Brain pericyte (primary cell): Measurements from ENCODE around the gene SWAP70.

Experiments used
- DNase-seq: peaks from one replicate; pipeline ENCODE4 v3.0.0-alpha.2; 2012; ENCODE audit warnings: low read depth, low spot score

Gene SWAP70

DNA sequence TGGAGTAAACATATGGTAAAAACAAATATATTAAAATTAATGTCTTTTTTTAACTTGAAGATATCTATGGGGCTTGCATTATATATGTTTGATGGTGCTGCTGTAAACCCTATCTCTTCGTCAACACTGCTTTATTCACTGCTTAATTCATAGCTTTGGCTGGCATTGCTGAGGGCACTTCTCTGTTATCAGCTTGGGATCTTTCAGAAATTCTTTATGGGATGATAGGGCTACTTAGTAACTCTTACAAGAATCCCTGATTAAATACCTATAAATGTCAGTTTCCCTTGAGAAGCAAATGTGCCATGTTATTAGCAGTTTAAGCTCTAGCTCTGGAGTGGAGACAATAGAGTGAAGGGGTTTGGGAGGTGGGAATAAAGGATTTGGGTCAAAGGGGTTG lies 112.3 kb downstream of the SWAP70 start:
- DNase-seq: no peak

DNA sequence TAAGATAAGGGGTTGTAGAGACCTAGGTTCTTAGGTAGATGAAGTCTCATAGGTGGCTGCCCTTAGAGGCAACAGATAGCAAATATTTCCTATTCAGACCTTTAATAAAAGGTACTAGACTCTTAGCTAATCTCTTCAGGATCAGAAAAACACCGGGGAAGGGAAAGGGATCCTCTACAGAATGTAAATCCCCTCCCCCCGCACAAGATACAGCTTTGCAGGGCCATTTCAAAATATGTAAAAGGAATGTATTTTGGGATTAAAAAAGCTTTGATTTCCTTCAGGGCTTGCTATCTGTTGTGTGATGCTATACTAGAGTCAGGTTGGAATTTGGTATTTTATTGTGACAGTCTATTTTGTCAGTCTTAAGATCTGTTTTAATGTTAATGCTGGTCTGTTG lies 113.2 kb downstream of the SWAP70 start:
- no peak for DNase-seq

DNA sequence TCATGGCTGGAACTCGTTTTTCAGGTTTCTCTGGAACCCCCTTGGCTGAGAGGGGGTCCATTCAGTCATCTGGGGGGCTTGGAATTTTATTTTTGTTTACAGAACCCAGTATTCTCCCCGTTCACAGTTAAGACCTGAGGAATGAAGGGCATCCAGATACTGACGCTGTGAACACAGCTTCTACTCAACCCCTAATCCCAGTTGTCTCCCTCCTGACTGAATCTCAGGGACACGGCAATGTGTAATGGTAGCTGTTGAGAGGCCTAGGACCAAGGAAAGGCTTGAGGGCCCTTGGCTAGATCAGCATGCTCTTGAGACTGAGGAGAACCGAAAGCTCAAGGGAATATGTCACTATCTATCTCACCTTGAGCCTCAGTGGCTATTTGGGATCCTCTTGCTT lies 113.6 kb downstream of the SWAP70 start:
- no peak for DNase-seq

DNA sequence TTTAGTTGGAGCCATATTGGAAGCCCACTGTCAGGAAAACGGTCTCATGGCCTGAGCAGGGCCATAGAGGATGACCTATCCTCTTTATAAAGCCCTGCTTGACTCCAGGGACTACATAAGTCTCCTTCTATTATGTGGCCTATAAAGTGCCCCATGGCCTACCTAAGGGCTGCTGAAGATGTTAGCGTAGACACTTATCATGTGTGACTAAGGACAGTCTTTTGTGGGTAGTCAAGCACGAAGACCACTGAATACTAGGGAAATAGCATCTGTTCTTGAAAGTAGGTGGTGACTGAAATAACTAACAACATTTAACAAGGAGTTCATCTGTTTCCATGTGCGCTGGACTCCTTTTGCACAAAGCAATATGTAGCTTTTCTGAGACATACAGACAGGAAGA lies 117.1 kb downstream of the SWAP70 start:
- no peak for DNase-seq

DNA sequence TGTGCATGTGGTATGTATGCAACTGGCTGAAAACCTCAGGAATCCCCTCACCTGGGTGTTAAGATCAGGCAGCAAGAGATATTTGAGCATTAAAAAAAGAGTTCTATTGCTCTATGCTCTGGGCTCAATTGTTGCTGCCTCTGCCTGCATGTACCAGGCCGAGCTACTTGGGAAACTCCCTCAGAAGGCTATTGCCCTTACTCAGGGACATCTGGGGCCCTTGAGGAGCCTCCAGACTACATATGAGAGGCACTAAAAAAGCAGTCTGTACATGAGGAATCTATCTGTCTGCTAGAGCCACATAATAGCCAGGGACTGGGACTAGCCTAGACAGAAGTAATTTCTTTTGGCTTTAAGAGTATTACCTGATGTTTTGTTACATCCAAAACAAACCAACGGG lies 120.1 kb downstream of the SWAP70 start:
- no peak for DNase-seq

DNA sequence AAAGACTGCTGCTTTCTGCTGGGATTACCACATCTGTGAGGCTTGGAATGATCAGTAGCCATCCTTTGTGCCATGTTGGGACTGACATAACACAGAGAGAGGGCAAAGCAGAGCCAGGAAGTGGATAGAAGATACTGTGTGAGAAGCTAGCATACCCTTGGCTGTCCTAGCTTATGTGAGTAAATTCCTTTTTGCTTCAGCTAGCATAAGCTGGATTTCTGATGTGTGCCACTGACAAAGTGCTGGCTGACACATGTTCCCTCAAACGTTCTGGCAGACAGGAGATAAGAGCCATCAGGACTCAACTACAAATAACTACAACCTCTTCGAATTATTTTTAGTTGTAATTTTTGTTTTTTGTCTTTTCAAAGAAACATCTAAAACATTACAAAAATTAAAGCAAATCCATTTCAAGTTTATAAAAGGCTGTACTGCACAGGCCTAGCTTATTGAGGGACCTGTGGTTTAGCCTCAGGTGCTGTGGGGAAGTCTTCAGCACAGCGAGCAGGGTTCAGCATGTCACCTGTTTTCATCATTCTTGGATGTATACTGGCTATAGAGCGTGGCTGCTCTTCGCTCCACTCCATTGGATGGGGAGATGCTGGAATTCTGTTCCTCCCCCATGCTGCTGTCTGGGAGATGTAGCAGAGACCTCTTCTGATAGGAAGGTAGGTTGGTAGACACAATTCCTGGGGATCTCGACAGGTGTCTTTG lies 120.9 kb downstream of the SWAP70 start:
- DNase-seq: no peak

DNA sequence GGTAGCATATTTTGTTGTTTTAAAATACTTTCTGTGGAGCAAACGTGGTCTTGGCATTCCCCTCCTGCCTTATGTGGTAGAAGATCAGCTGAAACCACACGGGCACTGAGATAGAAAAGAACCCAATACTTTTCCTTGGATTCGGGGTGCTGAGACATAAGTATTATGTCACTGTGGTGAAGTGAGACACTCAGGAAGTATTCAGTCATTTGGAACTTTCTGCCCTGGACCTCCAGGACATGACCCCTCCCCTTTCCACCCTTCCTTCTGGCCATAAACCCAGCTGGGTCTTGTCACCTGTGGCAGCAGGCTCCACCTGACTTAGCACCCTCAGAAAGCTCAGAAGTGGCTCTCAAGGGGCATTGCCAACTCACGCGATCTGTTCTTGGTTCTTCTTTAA lies 123.4 kb downstream of the SWAP70 start:
- DNase-seq: no peak

DNA sequence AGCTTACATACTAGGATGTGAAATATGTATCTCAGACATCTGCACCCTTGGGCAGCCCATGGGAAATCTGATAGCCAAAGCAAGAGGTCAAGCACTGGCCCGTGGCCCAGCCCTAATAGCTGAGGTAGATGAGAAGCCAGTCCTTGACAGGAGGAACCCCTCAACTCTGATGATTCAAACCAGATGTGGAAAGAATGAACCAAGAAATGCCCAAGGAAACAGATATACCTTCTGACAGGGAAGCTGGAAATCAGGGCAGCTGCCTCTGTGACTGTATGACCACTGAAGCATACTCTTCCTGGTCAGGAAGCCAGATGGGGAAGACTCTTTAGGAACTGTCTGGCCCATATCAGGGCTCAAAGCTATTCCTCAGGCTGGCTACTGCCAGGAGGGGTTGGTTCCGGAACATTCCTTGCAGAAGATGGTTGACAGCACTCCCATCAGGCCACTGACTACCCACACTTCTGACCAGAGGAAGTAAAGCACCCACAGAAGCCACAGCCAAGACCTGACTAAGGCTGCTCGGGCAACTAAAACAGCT lies 124.2 kb downstream of the SWAP70 start:
- DNase-seq: peak; percentile 16

DNA sequence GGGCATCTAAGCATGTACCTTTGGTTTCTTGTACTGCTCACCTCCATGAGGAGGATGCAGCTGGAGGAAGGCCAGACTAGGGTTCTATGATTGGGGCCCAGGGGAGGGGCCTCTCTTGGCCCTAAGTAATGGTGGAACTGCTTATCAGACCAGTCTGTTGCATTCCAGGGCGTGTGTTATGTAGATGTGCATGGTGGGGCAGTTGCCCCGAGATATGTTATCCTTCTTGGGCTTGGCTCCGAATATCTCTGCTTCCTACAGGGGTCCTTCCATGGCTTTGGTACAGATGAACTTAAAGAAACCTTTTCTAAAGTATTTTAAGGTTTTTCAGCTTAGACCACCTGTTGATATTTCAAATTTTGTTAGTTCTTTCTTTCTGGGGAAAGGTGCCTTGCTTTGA lies 126.0 kb downstream of the SWAP70 start:
- no peak for DNase-seq

DNA sequence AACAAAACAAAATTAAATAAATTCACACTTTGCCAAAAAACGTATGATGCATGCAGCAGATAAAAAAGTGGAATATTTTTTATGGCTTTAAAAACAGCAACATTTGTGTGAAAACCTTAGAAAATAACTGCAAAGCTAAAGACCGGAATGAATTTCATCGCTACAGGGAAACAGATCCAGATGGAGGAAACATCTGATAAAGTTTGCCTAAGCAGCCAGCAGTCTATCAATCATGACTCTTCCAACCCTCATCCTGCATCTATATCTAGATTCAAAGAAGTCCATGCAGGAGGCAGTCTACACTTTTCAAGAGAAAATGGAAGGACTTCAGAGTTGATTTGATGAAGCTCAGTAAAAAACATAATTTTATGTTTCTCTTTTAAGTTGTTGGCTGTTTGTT lies 126.8 kb downstream of the SWAP70 start:
- DNase-seq: no peak

DNA sequence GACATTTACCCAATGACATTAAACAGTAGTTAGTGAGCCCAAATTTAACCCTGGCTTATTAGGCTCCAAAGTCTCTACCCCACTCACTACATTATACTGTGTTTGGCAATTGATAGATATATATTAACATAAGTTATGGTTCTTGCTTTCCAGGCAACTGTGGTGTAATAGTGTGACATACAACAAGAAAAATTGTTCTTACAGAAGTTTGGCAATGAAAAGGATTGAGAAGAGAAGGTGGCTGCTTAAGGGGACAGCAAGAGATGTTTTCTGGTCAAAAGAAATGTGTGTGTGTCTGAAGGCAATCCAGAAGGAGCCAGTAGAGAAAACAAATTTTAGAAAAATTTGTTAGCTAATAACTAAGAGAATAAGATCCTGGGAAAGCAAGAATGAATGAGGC lies 132.4 kb downstream of the SWAP70 start:
- DNase-seq: no peak

DNA sequence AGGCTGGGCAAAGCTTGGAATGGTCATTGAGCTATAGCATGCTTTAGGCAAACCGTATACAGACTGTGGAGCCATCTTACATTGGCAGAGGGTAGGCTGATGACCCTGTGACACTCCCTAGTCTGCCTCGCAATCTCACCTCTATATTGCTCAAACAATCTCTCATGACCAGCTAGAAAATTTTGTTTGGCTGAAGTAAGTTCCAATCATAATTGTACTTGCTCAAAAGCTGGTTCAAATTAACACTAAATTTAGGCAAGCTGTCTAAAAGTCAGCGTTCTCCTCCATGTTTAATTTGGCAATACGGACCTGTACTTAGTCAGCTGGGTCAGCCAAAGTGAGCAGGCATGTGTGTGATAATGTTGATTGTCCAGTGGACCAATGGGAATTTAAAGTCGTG lies 133.0 kb downstream of the SWAP70 start:
- no peak for DNase-seq

DNA sequence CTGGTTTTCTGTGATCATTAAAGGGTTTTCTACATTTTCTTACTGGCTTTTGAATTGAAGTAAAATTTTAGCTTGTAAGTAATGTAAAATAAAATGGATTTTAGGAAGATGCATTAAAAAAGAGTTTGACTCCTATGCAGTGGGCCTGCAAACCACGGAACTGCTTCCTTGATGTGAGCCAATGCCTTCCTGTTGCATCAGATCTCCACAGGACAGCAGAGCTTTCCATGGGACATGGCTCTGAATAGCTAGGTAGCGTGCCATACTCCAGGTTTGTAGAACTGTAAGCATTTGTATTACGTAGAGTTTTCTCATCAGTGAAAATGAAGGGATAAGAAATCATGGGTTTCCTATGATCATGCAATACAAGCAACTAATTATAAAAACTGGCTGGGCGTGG lies 133.4 kb downstream of the SWAP70 start:
- DNase-seq: no peak

DNA sequence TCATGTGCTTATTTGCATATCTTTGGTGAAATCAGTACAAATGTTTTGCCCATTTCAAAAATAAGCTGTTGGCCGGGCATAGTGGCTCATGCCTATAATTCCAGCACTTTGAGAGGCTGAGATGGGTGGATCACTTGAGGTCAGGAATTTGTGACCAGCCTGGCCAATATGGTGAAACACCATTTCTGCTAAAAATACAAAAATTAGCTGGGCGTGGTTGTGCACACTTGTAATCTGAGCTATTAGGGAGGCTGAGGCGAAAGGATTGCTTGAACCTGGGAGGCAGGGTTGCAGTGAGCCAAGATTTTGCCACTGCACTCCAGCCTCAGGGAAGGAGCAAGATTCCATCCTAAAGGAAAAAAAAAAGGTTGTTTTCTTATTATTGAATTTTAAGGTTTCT lies 136.0 kb downstream of the SWAP70 start:
- DNase-seq: no peak

DNA sequence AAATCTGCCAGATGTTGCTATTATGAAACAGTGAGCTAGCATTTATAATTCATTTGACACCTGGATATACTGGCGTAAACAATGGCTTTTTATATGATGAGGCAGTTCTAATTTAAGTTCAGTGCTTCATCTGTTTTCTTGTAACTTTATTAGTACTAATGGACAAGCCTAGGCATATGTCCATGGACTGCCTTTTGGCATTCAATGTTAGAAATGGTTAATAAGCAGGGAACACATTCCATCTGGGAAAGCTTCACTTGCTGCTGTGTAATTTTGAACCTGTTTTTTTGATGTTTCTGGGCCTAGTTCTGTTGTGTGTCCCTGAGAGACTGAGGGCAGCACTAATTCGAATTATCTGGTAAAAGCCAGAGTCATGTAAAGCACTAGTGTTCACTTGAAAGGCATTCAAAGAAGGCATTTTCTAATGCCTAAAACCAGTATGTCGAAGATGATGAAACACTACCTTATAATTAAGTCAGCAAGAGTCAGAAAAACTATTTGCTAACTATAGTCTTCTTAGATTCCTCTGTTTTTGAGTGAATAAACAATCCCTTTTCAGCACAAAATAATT lies 138.5 kb downstream of the SWAP70 start:
- no peak for DNase-seq
